Right lobe of liver (tissue), 4 donors: ENCODE measurements around the gene ACOX2.

Experiments
- POLR2A ChIP-seq: fragments of 450-650 bp; IDR thresholded peaks from one replicate; pipeline ENCODE4 v1.6.1; 2017; ENCODE audit warnings: antibody characterized with exemption, mild to moderate bottlenecking
- TF ChIP-seq, protein P1 (sequence below), 4 donors: fragments of 200-600 bp in 3 of 4; fragments of 450-650 bp in 1 of 4; IDR thresholded peaks; one replicate each; pipeline versions ENCODE4 v1.5.1 to v1.8.0; 2016 to 2022; ENCODE audit warnings: antibody characterized with exemption in 4 of 4, mild to moderate bottlenecking in 2 of 4
- donor health status: DM: no; HTN: no; CAD: no.
- donor health status: DM: no; HTN: no; CAD: no.
- donor health status: DM: no; HTN: yes; CAD: no.

DNA sequence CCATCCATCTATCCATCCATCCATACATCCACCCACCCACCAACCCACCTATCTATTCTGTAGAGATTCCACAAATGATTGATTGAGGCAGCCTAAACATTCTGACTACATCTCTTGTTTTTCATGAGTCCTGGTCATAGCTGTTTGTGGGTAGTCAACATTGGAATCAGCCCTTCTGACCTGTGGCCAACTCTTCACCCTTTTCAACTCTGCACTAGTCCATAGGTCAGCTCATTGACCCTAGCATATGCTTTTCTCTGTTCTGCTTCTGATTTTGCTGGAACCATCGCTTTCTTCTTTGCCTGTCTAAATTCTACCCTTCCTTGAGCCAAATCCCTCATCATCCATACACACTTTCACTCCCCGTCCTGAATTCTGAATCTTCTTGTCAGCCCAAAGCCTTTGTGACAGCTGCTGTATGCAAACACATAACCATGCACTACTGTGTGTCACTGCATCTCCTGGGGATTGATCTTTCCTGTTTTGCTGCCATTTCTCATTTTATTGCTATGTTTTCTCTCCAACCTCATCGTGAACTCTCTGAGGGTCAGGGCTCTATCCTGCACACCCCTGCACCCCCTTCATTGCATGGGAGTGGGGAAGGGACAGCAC is 61.9 kb downstream of the ACOX2 start:
- TF ChIP-seq, protein P1, sequence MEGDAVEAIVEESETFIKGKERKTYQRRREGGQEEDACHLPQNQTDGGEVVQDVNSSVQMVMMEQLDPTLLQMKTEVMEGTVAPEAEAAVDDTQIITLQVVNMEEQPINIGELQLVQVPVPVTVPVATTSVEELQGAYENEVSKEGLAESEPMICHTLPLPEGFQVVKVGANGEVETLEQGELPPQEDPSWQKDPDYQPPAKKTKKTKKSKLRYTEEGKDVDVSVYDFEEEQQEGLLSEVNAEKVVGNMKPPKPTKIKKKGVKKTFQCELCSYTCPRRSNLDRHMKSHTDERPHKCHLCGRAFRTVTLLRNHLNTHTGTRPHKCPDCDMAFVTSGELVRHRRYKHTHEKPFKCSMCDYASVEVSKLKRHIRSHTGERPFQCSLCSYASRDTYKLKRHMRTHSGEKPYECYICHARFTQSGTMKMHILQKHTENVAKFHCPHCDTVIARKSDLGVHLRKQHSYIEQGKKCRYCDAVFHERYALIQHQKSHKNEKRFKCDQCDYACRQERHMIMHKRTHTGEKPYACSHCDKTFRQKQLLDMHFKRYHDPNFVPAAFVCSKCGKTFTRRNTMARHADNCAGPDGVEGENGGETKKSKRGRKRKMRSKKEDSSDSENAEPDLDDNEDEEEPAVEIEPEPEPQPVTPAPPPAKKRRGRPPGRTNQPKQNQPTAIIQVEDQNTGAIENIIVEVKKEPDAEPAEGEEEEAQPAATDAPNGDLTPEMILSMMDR (IDR thresholded peaks at IDR 0.05), result no peak
- TF ChIP-seq POLR2A, result no peak
